Activated effector memory CD4-positive, alpha-beta T cell treated with Interleukin-2 at 50 U/mL for 16 hours (primary cell): Measurements from ENCODE around the gene CROCC2.

ENCODE experiments used
- DNase-seq: peaks from one replicate; pipeline ENCODE4 v3.0.0-alpha.2; 2020

CROCC2 gene

GRCh38 chr2:240946046-240946445 lies 39.9 kb downstream of the CROCC2 start:
- DNase-seq, result no peak

- DNase-seq, result no peak
Measured at GRCh38 chr2:240946654-240947053, 40.5 kb downstream of the CROCC2 start.

GRCh38 chr2:240947176-240947575 lies 41.0 kb downstream of the CROCC2 start:
- DNase-seq, result no peak

GRCh38 chr2:240947607-240948006 lies 41.5 kb downstream of the CROCC2 start:
- DNase-seq, result no peak

GRCh38 chr2:240948086-240948485 lies 42.0 kb downstream of the CROCC2 start:
- DNase-seq, result no peak

GRCh38 chr2:240948905-240949790 lies 43.0 kb downstream of the CROCC2 start:
- DNase-seq, result no peak

- no peak for DNase-seq
Measured at GRCh38 chr2:240949791-240950705, 43.9 kb downstream of the CROCC2 start.

- DNase-seq, result no peak
Measured at GRCh38 chr2:240951045-240951594, 45.0 kb downstream of the CROCC2 start.

- DNase-seq, result no peak
Measured at GRCh38 chr2:240952496-240953246, 46.5 kb downstream of the CROCC2 start.

- DNase-seq, result no peak
Measured at GRCh38 chr2:240953426-240954410, 47.6 kb downstream of the CROCC2 start.

GRCh38 chr2:240954436-240955305 lies 48.5 kb downstream of the CROCC2 start:
- no peak for DNase-seq

- no peak for DNase-seq
Measured at GRCh38 chr2:240955306-240956170, 49.4 kb downstream of the CROCC2 start.

- DNase-seq, result no peak
Measured at GRCh38 chr2:240956171-240956934, 50.2 kb downstream of the CROCC2 start.

- DNase-seq, result no peak
Measured at GRCh38 chr2:240956935-240957655, 51.0 kb downstream of the CROCC2 start.

- no peak for DNase-seq
Measured at GRCh38 chr2:240957656-240958365, 51.7 kb downstream of the CROCC2 start.

- DNase-seq, result no peak
Measured at GRCh38 chr2:240958366-240959213, 52.5 kb downstream of the CROCC2 start.
